ENCODE results near the gene CALHM6. TPM values are rescaled to one million over a fixed set of nuclear protein-coding genes. Genes with fewer than 3 reads are reported as not detected.

Gene CALHM6
- total and polyA plus RNA-seq, 2 experiments from 2014 or later = 1.2 to 1.6 TPM

- no peaks in the 10 kb centered on the region; the same call in 1 of the 2 replicates for H3K4me1 ChIP-seq (ENCODE audit: insufficient read depth)
- peaks cover 48% of the 10 kb centered on the region for H3K27me3 ChIP-seq (ENCODE audit: insufficient read depth)
- DNase-seq (ENCODE audit: low spot score) = no peak
These were observed 1.2 kb upstream of the CALHM6 start for GRCh38 chr6:116459927-116460326.

GRCh38 chr6:116461932-116462885, 1.0 kb downstream of the CALHM6 start:
- H3K27me3 Mint-ChIP-seq (ENCODE audit: insufficient read depth, low read depth, poor library complexity) = peaks cover 26% of the 10 kb centered on the region
- Histone ChIP-seq H3K4me3 (peak overlapping the region; percentile 56), H3K36me3 (ENCODE audit: insufficient read depth) (no peaks in the 10 kb centered on the region), H3F3A (replicated peaks; ENCODE audit: low read depth) (peaks cover 4% of the 10 kb centered on the region), H3K27ac (ENCODE audit: low read depth) (no peak overlapping the region), H3K9me2 (ENCODE audit: insufficient read depth) (no peaks in the 10 kb centered on the region), H2AFZ (peak overlapping the region; percentile 93), H3K4me1 (ENCODE audit: insufficient read depth) (no peaks in the 10 kb centered on the region; the same call in 1 of the 2 replicates), H3K79me2 (replicated peaks; ENCODE audit: insufficient read depth) (no peaks in the 10 kb centered on the region), H3K27me3 (ENCODE audit: insufficient read depth) (peaks cover 48% of the 10 kb centered on the region), H3K4me2 (peak overlapping the region; percentile 82), H4K20me1 (replicated peaks; ENCODE audit: insufficient read depth) (no peaks in the 10 kb centered on the region; the same call in 1 of the 2 replicates)
- DNase-seq (ENCODE audit: low spot score) (peak; percentile 91), ATAC-seq (peak; percentile 93)
- peaks cover 30% of the 10 kb centered on the region for H3K4me1 Mint-ChIP-seq
- H3K4me3 Mint-ChIP-seq = peak overlapping the region; percentile 66
- no peak overlapping the region for H3K27ac Mint-ChIP-seq
- H3K9me3 Mint-ChIP-seq = no peaks in the 10 kb centered on the region
- H3K36me3 Mint-ChIP-seq (ENCODE audit: low read depth) = no peaks in the 10 kb centered on the region
- 0 out of 2 replicates have a peak, but pooled peaks have one; percentile 56 for TF ChIP-seq ZNF114 (CRISPR knock-in tag; IDR thresholded peaks at IDR 0.05)
- TF ChIP-seq JUNB (IDR thresholded peaks at IDR 0.05; ENCODE audit: unreplicated experiment) = no peak
- 0 out of 2 replicates have a peak, but pooled peaks have one; percentile 8 for TF ChIP-seq ZNF462 (CRISPR knock-in tag; IDR thresholded peaks at IDR 0.05)
- no peak for TF ChIP-seq EZH2phosphoT487 (IDR thresholded peaks at IDR 0.05; ENCODE audit: unreplicated experiment)
- no peak for TF ChIP-seq ZNF331 (CRISPR knock-in tag; IDR thresholded peaks at IDR 0.05; ENCODE audit: low read depth)
- no peak for TF ChIP-seq STAT1 (IDR thresholded peaks at IDR 0.05; ENCODE audit: unreplicated experiment)
- TF ChIP-seq CTCF (conservative IDR thresholded peaks at IDR 0.05; ENCODE audit: low read depth in 2 of 2) = peak in 1 of 2 experiments; percentile 9; a peak in 1 of 4 replicates

More at GRCh38 chr6:116459927-116460326, 1.2 kb upstream of the CALHM6 start:
- H4K20me1 ChIP-seq (replicated peaks; ENCODE audit: insufficient read depth) = no peaks in the 10 kb centered on the region; the same call in 1 of the 2 replicates
- Mint-ChIP-seq H3K4me1 (peaks cover 24% of the 10 kb centered on the region), H3K36me3 (ENCODE audit: low read depth) (no peaks in the 10 kb centered on the region), H3K9me3 (no peaks in the 10 kb centered on the region), H3K27ac (no peak overlapping the region), H3K4me3 (no peak overlapping the region), H3K27me3 (ENCODE audit: insufficient read depth, low read depth, poor library complexity) (peaks cover 26% of the 10 kb centered on the region)
- H3K36me3 ChIP-seq (ENCODE audit: insufficient read depth) = no peaks in the 10 kb centered on the region
- H3K79me2 ChIP-seq (replicated peaks; ENCODE audit: insufficient read depth) = no peaks in the 10 kb centered on the region
- TF ChIP-seq JUNB (IDR thresholded peaks at IDR 0.05; ENCODE audit: unreplicated experiment) = no peak
- TF ChIP-seq NANOG (IDR thresholded peaks at IDR 0.05; ENCODE audit: borderline replicate concordance) = no peak
- no peak overlapping the region for H3K4me2 ChIP-seq
- no peak overlapping the region for H3K27ac ChIP-seq (ENCODE audit: low read depth)
- no peak overlapping the region for H2AFZ ChIP-seq
- peaks cover 4% of the 10 kb centered on the region for H3F3A ChIP-seq (replicated peaks; ENCODE audit: low read depth)
- ATAC-seq = no peak
- no peaks in the 10 kb centered on the region for H3K9me2 ChIP-seq (ENCODE audit: insufficient read depth)
- H3K4me3 ChIP-seq = no peak overlapping the region
